ENCODE data around the gene LARP4B. TPM values are rescaled to one million over a fixed set of nuclear protein-coding genes. Genes with fewer than 3 reads are reported as not detected.
"Not testable (repeated sequence)": the region's sequence is repeated elsewhere in the genome, so short reads cannot be mapped to it uniquely, and the experiment has no call there.

Gene LARP4B
- polyA plus RNA-seq, 1 of the 3 experiments (the other 2 are of a cell fraction): 23.3 TPM

DNA sequence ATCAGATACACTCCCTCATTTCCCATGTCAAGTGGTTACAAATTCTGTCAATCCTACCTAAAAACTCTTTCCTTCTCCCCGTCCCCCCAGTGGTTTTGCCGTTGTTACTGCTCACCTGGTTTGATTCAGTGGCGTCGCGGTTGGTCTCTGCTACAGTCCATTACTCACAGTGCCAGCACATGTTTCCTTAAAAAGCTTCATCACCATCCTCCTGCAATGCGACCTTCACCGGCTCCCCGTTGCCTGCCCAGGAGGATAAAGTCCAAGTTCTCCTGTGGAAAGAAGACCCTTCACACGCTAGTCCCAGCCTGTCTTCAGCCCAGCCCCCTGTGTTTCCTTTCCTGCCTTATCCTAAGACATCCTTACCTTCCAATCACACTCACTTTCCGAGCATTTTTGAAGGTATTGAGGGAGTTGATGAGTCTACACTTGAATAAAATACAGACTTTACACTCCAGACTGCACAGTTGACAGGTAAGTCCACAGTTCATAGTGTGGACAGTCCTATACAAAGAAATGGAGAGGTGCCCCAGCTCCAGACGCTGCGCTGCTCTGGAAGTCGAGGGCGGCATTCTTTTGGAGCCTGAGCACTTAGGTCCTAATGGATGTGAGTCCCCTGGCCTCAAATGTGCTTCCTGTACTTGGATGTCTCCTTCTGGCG lies 3.4 kb upstream of the LARP4B start:
- Histone ChIP-seq H3F3A (replicated peaks; ENCODE audit: insufficient read depth) (no peaks in the 10 kb centered on the region), H2AFZ (ENCODE audit: low read depth) (no peak overlapping the region), H3K4me1 (ENCODE audit: control insufficient read depth in 1 of 2, insufficient read depth in 2 of 2, low read depth in 1 of 2, low read length in 1 of 2) (peaks cover 0 to 8% of the 10 kb centered on the region in 2 experiments; a peak in 2 of 4 replicates), H4K20me1 (ENCODE audit: insufficient read depth) (peaks cover 8% of the 10 kb centered on the region), H3K9me2 (no peaks in the 10 kb centered on the region), H3K36me3 (replicated peaks in 1 of 2; ENCODE audit: control insufficient read depth in 1 of 2, insufficient read depth in 2 of 2, low read length in 1 of 2) (no peaks in the 10 kb centered on the region), H3K27ac (ENCODE audit: low read depth in 2 of 2, low read length in 1 of 2) (no peak overlapping the region), H3K4me3 (ENCODE audit: low read depth in 2 of 2, low read length in 1 of 2) (no peak overlapping the region), H3K79me2 (ENCODE audit: insufficient read depth) (peaks cover 12% of the 10 kb centered on the region), H3K9ac (no peak overlapping the region), H3K4me2 (no peak overlapping the region), H3K9me3 (no peaks in the 10 kb centered on the region), H3K27me3 (ENCODE audit: insufficient read depth) (no peaks in the 10 kb centered on the region)
- WGBS (ENCODE audit: low lambda C conversion rate): 93% methylated on average over 15 of the region's 15 CpGs
- TF ChIP-seq SMC3 (IDR thresholded peaks at IDR 0.05; ENCODE audit: low read depth, low read length) (no peak), EP300 (IDR thresholded peaks at IDR 0.05; ENCODE audit: borderline replicate concordance in 1 of 2, low read depth in 1 of 2, low read length in 1 of 2) (no peak), FOSL2 (IDR thresholded peaks at IDR 0.05; ENCODE audit: borderline replicate concordance, low read depth) (no peak), MXI1 (IDR thresholded peaks at IDR 0.05; ENCODE audit: low read depth, low read length) (no peak), FOXM1 (IDR thresholded peaks at IDR 0.05; ENCODE audit: low read depth) (no peak), MEF2A (IDR thresholded peaks at IDR 0.05; ENCODE audit: borderline replicate concordance, low read depth) (no peak), YY1 (IDR thresholded peaks at IDR 0.05; ENCODE audit: low read depth) (no peak), FOXJ3 (CRISPR knock-in tag; IDR thresholded peaks at IDR 0.05) (no peak), POLR2AphosphoS5 (IDR thresholded peaks at IDR 0.05; ENCODE audit: low read depth, low read length) (no peak)
- TF ChIP-seq, protein P1, sequence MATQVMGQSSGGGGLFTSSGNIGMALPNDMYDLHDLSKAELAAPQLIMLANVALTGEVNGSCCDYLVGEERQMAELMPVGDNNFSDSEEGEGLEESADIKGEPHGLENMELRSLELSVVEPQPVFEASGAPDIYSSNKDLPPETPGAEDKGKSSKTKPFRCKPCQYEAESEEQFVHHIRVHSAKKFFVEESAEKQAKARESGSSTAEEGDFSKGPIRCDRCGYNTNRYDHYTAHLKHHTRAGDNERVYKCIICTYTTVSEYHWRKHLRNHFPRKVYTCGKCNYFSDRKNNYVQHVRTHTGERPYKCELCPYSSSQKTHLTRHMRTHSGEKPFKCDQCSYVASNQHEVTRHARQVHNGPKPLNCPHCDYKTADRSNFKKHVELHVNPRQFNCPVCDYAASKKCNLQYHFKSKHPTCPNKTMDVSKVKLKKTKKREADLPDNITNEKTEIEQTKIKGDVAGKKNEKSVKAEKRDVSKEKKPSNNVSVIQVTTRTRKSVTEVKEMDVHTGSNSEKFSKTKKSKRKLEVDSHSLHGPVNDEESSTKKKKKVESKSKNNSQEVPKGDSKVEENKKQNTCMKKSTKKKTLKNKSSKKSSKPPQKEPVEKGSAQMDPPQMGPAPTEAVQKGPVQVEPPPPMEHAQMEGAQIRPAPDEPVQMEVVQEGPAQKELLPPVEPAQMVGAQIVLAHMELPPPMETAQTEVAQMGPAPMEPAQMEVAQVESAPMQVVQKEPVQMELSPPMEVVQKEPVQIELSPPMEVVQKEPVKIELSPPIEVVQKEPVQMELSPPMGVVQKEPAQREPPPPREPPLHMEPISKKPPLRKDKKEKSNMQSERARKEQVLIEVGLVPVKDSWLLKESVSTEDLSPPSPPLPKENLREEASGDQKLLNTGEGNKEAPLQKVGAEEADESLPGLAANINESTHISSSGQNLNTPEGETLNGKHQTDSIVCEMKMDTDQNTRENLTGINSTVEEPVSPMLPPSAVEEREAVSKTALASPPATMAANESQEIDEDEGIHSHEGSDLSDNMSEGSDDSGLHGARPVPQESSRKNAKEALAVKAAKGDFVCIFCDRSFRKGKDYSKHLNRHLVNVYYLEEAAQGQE (IDR thresholded peaks at IDR 0.05; ENCODE audit: low read depth, low read length): no peak
- POLR2A ChIA-PET: no interaction called here
- CTCF ChIA-PET: no interaction called here
- DNase-seq: no peak

DNA sequence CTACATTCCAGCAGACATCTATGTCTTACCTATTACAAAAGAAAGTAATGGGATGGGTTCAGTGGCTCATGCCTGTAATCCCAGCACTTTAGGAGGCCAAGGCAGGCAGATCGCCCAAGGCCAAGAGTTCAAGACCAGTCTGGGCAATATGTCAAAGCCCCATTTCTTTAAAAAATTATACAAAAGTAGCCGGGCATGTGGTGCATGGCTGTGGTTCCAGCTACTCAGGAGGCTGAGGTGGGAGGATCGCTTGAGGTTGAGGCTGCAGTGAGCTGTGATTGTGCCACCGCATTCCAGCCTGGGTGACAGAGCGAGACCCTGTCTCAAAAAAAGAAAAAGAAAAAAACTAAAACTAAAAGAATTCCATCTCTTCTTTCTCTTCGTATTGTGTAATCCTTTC lies 2.7 kb upstream of the LARP4B start:
- H2AFZ ChIP-seq (ENCODE audit: low read depth); POLR2A ChIA-PET; DNase-seq; H3K4me3 ChIP-seq (ENCODE audit: low read depth in 2 of 2, low read length in 1 of 2); CTCF ChIA-PET; H3F3A ChIP-seq (replicated peaks; ENCODE audit: insufficient read depth); H3K9me2 ChIP-seq; H3K36me3 ChIP-seq (replicated peaks in 1 of 2; ENCODE audit: control insufficient read depth in 1 of 2, insufficient read depth in 2 of 2, low read length in 1 of 2); H3K9ac ChIP-seq; H3K27ac ChIP-seq (ENCODE audit: low read depth in 2 of 2, low read length in 1 of 2); H3K4me2 ChIP-seq; H3K27me3 ChIP-seq (ENCODE audit: insufficient read depth); H3K9me3 ChIP-seq: not testable (repeated sequence)
- WGBS (ENCODE audit: low lambda C conversion rate): 89% methylated on average over 6 of the region's 6 CpGs
- H3K79me2 ChIP-seq (ENCODE audit: insufficient read depth): peaks cover 19% of the 10 kb centered on the region
- peaks cover 0 to 15% of the 10 kb centered on the region in 2 experiments; a peak in 2 of 4 replicates for H3K4me1 ChIP-seq (ENCODE audit: control insufficient read depth in 1 of 2, insufficient read depth in 2 of 2, low read depth in 1 of 2, low read length in 1 of 2)
- peaks cover 15% of the 10 kb centered on the region for H4K20me1 ChIP-seq (ENCODE audit: insufficient read depth)
